ENCODE measurements around the gene HUNK. TPM values are rescaled to one million over a fixed set of nuclear protein-coding genes. Genes with fewer than 3 reads are reported as not detected.

The HUNK gene
- total RNA-seq, 1 donor from 2014 or later, result 0.51 TPM

- no peak for ATAC-seq (ENCODE audit: low read depth)
- intact Hi-C loops (cut with micrococcal nuclease), result no loop called here
Measured at GRCh38 chr21:31900121-31900895, 27.5 kb downstream of the HUNK start.

GRCh38 chr21:31901315-31901714 lies 28.5 kb downstream of the HUNK start:
- H3K36me3 Mint-ChIP-seq (ENCODE audit: low read depth), result no peaks in the 10 kb centered on the region
- H3K27me3 Mint-ChIP-seq, result peaks cover 7% of the 10 kb centered on the region
- no peaks in the 10 kb centered on the region for H3K9me3 Mint-ChIP-seq
- POLR2A ChIA-PET, result no interaction called here
- intact Hi-C loops (cut with micrococcal nuclease), result no loop called here
- H3K4me1 Mint-ChIP-seq, result no peaks in the 10 kb centered on the region
- no peak overlapping the region for H3K27ac Mint-ChIP-seq
- TF ChIP-seq CTCF (IDR thresholded peaks at IDR 0.05), result no peak
- ATAC-seq (ENCODE audit: low read depth), result no peak
- no peak for DNase-seq
- CTCF ChIA-PET, result no interaction called here
- H3K4me3 Mint-ChIP-seq, result no peak overlapping the region

More at GRCh38 chr21:31900121-31900895, 27.5 kb downstream of the HUNK start:
- ChIA-PET POLR2A (no interaction called here), CTCF (no interaction called here)
- H3K27ac Mint-ChIP-seq, result no peak overlapping the region
- H3K9me3 Mint-ChIP-seq, result no peaks in the 10 kb centered on the region
- H3K36me3 Mint-ChIP-seq (ENCODE audit: low read depth), result no peaks in the 10 kb centered on the region
- no peaks in the 10 kb centered on the region for H3K4me1 Mint-ChIP-seq
- no peak for DNase-seq
- no peak for TF ChIP-seq CTCF (IDR thresholded peaks at IDR 0.05)
- no peak overlapping the region for H3K4me3 Mint-ChIP-seq
- peaks cover 2% of the 10 kb centered on the region for H3K27me3 Mint-ChIP-seq

- Mint-ChIP-seq H3K4me3 (no peak overlapping the region), H3K9me3 (no peaks in the 10 kb centered on the region), H3K4me1 (no peaks in the 10 kb centered on the region), H3K27ac (no peak overlapping the region), H3K36me3 (ENCODE audit: low read depth) (no peaks in the 10 kb centered on the region), H3K27me3 (peaks cover 14% of the 10 kb centered on the region)
- TF ChIP-seq CTCF (IDR thresholded peaks at IDR 0.05), result no peak
- CTCF ChIA-PET, result no interaction called here
- POLR2A ChIA-PET, result no interaction called here
- ATAC-seq (ENCODE audit: low read depth) (no peak), DNase-seq (no peak)
- intact Hi-C loops (cut with micrococcal nuclease), result no loop called here
Measured at GRCh38 chr21:31902438-31902837, 29.6 kb downstream of the HUNK start.

- ATAC-seq (ENCODE audit: low read depth), result no peak
- DNase-seq, result no peak
- H3K36me3 Mint-ChIP-seq (ENCODE audit: low read depth), result no peaks in the 10 kb centered on the region
- ChIA-PET POLR2A (no interaction called here), CTCF (no interaction called here)
- H3K4me3 Mint-ChIP-seq, result no peak overlapping the region
- peaks cover 23% of the 10 kb centered on the region for H3K27me3 Mint-ChIP-seq
- H3K9me3 Mint-ChIP-seq, result no peaks in the 10 kb centered on the region
- TF ChIP-seq CTCF (IDR thresholded peaks at IDR 0.05), result no peak
- no peaks in the 10 kb centered on the region for H3K4me1 Mint-ChIP-seq
- intact Hi-C loops (cut with micrococcal nuclease), result no loop called here
- no peak overlapping the region for H3K27ac Mint-ChIP-seq
Measured at GRCh38 chr21:31903896-31904295, 31.1 kb downstream of the HUNK start.

- DNase-seq (no peak), ATAC-seq (ENCODE audit: low read depth) (no peak)
- no peak for TF ChIP-seq CTCF (IDR thresholded peaks at IDR 0.05)
- intact Hi-C loops (cut with micrococcal nuclease), result no loop called here
- ChIA-PET POLR2A (no interaction called here), CTCF (no interaction called here)
- no peaks in the 10 kb centered on the region for H3K9me3 Mint-ChIP-seq
- H3K27me3 Mint-ChIP-seq, result peaks cover 25% of the 10 kb centered on the region
- no peak overlapping the region for H3K4me3 Mint-ChIP-seq
- no peaks in the 10 kb centered on the region for H3K36me3 Mint-ChIP-seq (ENCODE audit: low read depth)
- H3K4me1 Mint-ChIP-seq, result no peaks in the 10 kb centered on the region
- no peak overlapping the region for H3K27ac Mint-ChIP-seq
Measured at GRCh38 chr21:31905503-31906451, 33.0 kb downstream of the HUNK start.
